Fibroblast of peridontal ligament (primary cell): ENCODE results near the gene C1orf53.
"Not testable (repeated sequence)": the region's sequence is repeated elsewhere in the genome, so short reads cannot be mapped to it uniquely, and the experiment has no call there.

Experiments
- DNase-seq: peaks from one replicate; pipeline ENCODE4 v3.0.0-alpha.2; 2010; ENCODE audit errors: extremely low read depth

The C1orf53 gene

GRCh38 chr1:197920414-197921117 lies 18.1 kb downstream of the C1orf53 start:
- DNase-seq = no peak

GRCh38 chr1:197921235-197922069 lies 19.0 kb downstream of the C1orf53 start:
- no peak for DNase-seq

GRCh38 chr1:197922070-197922390 lies 19.6 kb downstream of the C1orf53 start:
- no peak for DNase-seq

GRCh38 chr1:197923038-197923437 lies 20.6 kb downstream of the C1orf53 start:
- DNase-seq = no peak

GRCh38 chr1:197924516-197925123 lies 22.2 kb downstream of the C1orf53 start:
- DNase-seq = peak; percentile 66

GRCh38 chr1:197927908-197928665 lies 25.7 kb downstream of the C1orf53 start:
- DNase-seq = no peak

GRCh38 chr1:197928849-197929336 lies 26.5 kb downstream of the C1orf53 start:
- DNase-seq = no peak

- DNase-seq = no peak
Measured at GRCh38 chr1:197933016-197933415, 30.6 kb downstream of the C1orf53 start.

- DNase-seq = no peak
Measured at GRCh38 chr1:197933647-197934046, 31.2 kb downstream of the C1orf53 start.

GRCh38 chr1:197937381-197937780 lies 35.0 kb downstream of the C1orf53 start:
- no peak for DNase-seq

- DNase-seq = no peak
Measured at GRCh38 chr1:197937892-197938291, 35.5 kb downstream of the C1orf53 start.

GRCh38 chr1:197939159-197939980 lies 36.9 kb downstream of the C1orf53 start:
- DNase-seq = peak; percentile 63

GRCh38 chr1:197942042-197942441 lies 39.6 kb downstream of the C1orf53 start:
- no peak for DNase-seq

GRCh38 chr1:197944485-197944884 lies 42.1 kb downstream of the C1orf53 start:
- no peak for DNase-seq

- no peak for DNase-seq
Measured at GRCh38 chr1:197948926-197949899, 46.8 kb downstream of the C1orf53 start.

GRCh38 chr1:197951089-197951488 lies 48.7 kb downstream of the C1orf53 start:
- DNase-seq = no peak

GRCh38 chr1:197951617-197952175 lies 49.3 kb downstream of the C1orf53 start:
- DNase-seq = no peak

- DNase-seq = not testable (repeated sequence)
Measured at GRCh38 chr1:197953472-197953871, 51.0 kb downstream of the C1orf53 start.

- DNase-seq = no peak
Measured at GRCh38 chr1:197954718-197955418, 52.4 kb downstream of the C1orf53 start.
